Endothelial cell of umbilical vein (primary cell): Measurements from ENCODE around the gene TUBB3. TPM values are rescaled to one million over a fixed set of nuclear protein-coding genes. Genes with fewer than 3 reads are reported as not detected.
"Not testable (repeated sequence)": the region's sequence is repeated elsewhere in the genome, so short reads cannot be mapped to it uniquely, and the experiment has no call there.

Source experiments
- BruUV-seq: library from RNA; stranded (reverse); fragments of 400-500 nt; replicated peaks from 2 replicates; lab custom pipeline; 2021; lab: Mats Ljungman, UMichigan
- CTCF ChIA-PET: fragments of 300-600, 350-600 bp; sonication (Branson Sonifier 250); formaldehyde crosslinking; loops from one replicate; lab custom pipeline; 2021; ENCODE audit warnings: antibody characterized with exemption, inconsistent platforms; lab: Charles Lee
- POLR2A ChIA-PET: fragments of 300-600, 350-600 bp; sonication (Branson Sonifier 250); formaldehyde crosslinking; loops from one replicate; lab custom pipeline; 2021; ENCODE audit warnings: antibody characterized with exemption, inconsistent platforms; lab: Charles Lee
- DNase-seq: peaks from one replicate; pipeline ENCODE4 v3.0.0-alpha.2; 2011; ENCODE audit warnings: low read depth, low spot score
- FAIRE-seq: peaks from 2 replicates; lab custom pipeline; 2011; peaks lifted over from hg19 to GRCh38; lab: Jason Lieb, UNC
- H2AFZ ChIP-seq: 2 replicates; pipeline ENCODE4 v1.6.0; 2012; ENCODE audit warnings: low read depth, low read length, control low read depth, inconsistent platforms
- H3K27ac ChIP-seq: 2 replicates; pipeline ENCODE4 v1.5.1; 2011; ENCODE audit warnings: low read depth, mild to moderate bottlenecking, control low read depth, low read length, moderate library complexity; ENCODE audit not compliant: insufficient read depth
- H3K27me3 ChIP-seq, 2 experiments: 2 replicates each; pipeline versions ENCODE4 v1.6.0 to v1.6.1; 2011; ENCODE audit warnings: low read length in 2 of 2, mixed read lengths in 1 of 2; ENCODE audit not compliant: control insufficient read depth in 2 of 2, insufficient read depth in 2 of 2
- H3K36me3 ChIP-seq, 2 experiments: 2 replicates in 1 of 2; 3 replicates in 1 of 2; pipeline ENCODE4 v1.5.1; 2011; ENCODE audit warnings: low read length in 2 of 2, mild to moderate bottlenecking in 1 of 2, moderate library complexity in 1 of 2; ENCODE audit not compliant: control insufficient read depth in 2 of 2, insufficient read depth in 2 of 2; ENCODE audit errors: extremely low read depth in 1 of 2
- H3K4me1 ChIP-seq: 3 replicates; pipeline ENCODE4 v1.5.1; 2011; ENCODE audit warnings: mild to moderate bottlenecking, low read length; ENCODE audit not compliant: control insufficient read depth, insufficient read depth; ENCODE audit errors: extremely low read depth
- H3K4me2 ChIP-seq: 2 replicates; pipeline ENCODE4 v1.6.1; 2011; ENCODE audit warnings: low read length, control low read depth, mixed read lengths; ENCODE audit not compliant: insufficient read depth
- H3K4me3 ChIP-seq, 3 experiments: fragments of 200-600 bp in 1 of 3; sonication (generic), shearing (Covaris generic) in 1 of 3; replicated peaks in 1 of 3; 2 replicates each; pipeline ENCODE4 v1.5.1; 2011 to 2016; ENCODE audit warnings: control low read depth in 3 of 3, low read length in 3 of 3, mild to moderate bottlenecking in 2 of 3, inconsistent platforms in 1 of 3, low read depth in 1 of 3, moderate library complexity in 1 of 3; ENCODE audit not compliant: insufficient read depth in 1 of 3
- H3K79me2 ChIP-seq: 2 replicates; pipeline ENCODE4 v1.6.0; 2012; ENCODE audit warnings: low read length, inconsistent platforms; ENCODE audit not compliant: control insufficient read depth, insufficient read depth
- H3K9ac ChIP-seq: replicated peaks from 2 replicates; pipeline ENCODE3; 2011; ENCODE audit warnings: low read length, control low read depth; ENCODE audit not compliant: insufficient read depth; ENCODE audit errors: extremely low read depth
- H3K9me1 ChIP-seq: replicated peaks from 3 replicates; pipeline ENCODE4 v1.6.0; 2011; ENCODE audit warnings: mild to moderate bottlenecking, low read length; ENCODE audit not compliant: control insufficient read depth, insufficient read depth; ENCODE audit errors: extremely low read depth
- H3K9me3 ChIP-seq: replicated peaks from 2 replicates; pipeline ENCODE4 v1.5.1; 2012; ENCODE audit warnings: low read length, inconsistent platforms; ENCODE audit not compliant: control insufficient read depth, insufficient read depth
- H4K20me1 ChIP-seq: replicated peaks from 2 replicates; pipeline ENCODE3; 2011; ENCODE audit warnings: mild to moderate bottlenecking, low read length; ENCODE audit not compliant: control insufficient read depth, insufficient read depth; ENCODE audit errors: extremely low read depth
- EZH2 ChIP-seq: IDR thresholded peaks from 2 replicates; pipeline ENCODE4 v1.6.1; 2012; ENCODE audit warnings: borderline replicate concordance, low read depth, mild to moderate bottlenecking, moderate library complexity, low read length, inconsistent platforms; ENCODE audit not compliant: severe bottlenecking
- FOS ChIP-seq: IDR thresholded peaks from 2 replicates; pipeline ENCODE4 v1.6.1; 2011; ENCODE audit warnings: mild to moderate bottlenecking, low read length, moderate library complexity, borderline replicate concordance; ENCODE audit not compliant: insufficient read depth
- GATA2 ChIP-seq: IDR thresholded peaks from 2 replicates; pipeline ENCODE4 v1.7.0; 2011; ENCODE audit warnings: low read depth, mild to moderate bottlenecking, moderate library complexity, mixed read lengths, low read length; ENCODE audit not compliant: insufficient read length, insufficient read depth
- JUN ChIP-seq: IDR thresholded peaks from 2 replicates; pipeline ENCODE4 v1.6.1; 2011; ENCODE audit warnings: borderline replicate concordance, low read depth; ENCODE audit not compliant: insufficient read length, insufficient read depth
- MYC ChIP-seq: IDR thresholded peaks from one replicate; pipeline ENCODE4 v1.6.1; 2011; ENCODE audit warnings: mild to moderate bottlenecking, low read depth, low read length
- POLR2A ChIP-seq: IDR thresholded peaks from 2 replicates; pipeline ENCODE4 v1.6.1; 2012; ENCODE audit warnings: low read depth, mild to moderate bottlenecking, control low read depth, low read length
- POLR2AphosphoS5 ChIP-seq: IDR thresholded peaks from 2 replicates; pipeline ENCODE4 v1.6.1; 2012; ENCODE audit warnings: low read depth, mild to moderate bottlenecking, control low read depth, low read length, moderate library complexity; ENCODE audit not compliant: insufficient read depth
- dilution Hi-C: fragments of 300-500 bp; cut with MboI; formaldehyde crosslinking; loops from one replicate; pipeline ENCODE4 v1.15.0; 2019; ENCODE audit warnings: low sequenced_read_pairs; ENCODE audit not compliant: extremely low pct_ligation_motif_present
- intact Hi-C: fragments of 100-400 bp; cut with micrococcal nuclease; formaldehyde crosslinking; loops from one replicate; pipeline ENCODE4 v1.10.0; 2022
- polyA plus RNA-seq, 4 experiments: library from polyadenylated mRNA; depleted of rRNA in 3 of 4; stranded (reverse) in 3 of 4; unstranded in 1 of 4; fragments of >200 nt; gene quantifications; 2 replicates each; pipeline versions ENCODE4 v1.2.1 to v1.2.3, GENCODE V29; 2011 to 2012; ENCODE audit warnings: missing spikeins in 1 of 4
- total RNA-seq: library from RNA; stranded (reverse); gene quantifications from 2 replicates; pipeline ENCODE4 v1.2.3, GENCODE V29; 2021
- TF ChIP-seq, protein P1 (sequence below): IDR thresholded peaks from 2 replicates; pipeline ENCODE4 v1.6.1; 2011; ENCODE audit not compliant: insufficient read depth, insufficient read length
- TF ChIP-seq, protein P2 (sequence below), 2 donors: IDR thresholded peaks; 1 replicate in 1 of 2; 2 replicates in 1 of 2; pipeline ENCODE4 v1.5.1; 2011; ENCODE audit warnings: low read length in 2 of 2, mild to moderate bottlenecking in 2 of 2, moderate library complexity in 2 of 2, control low read depth in 1 of 2, inconsistent platforms in 1 of 2, low read depth in 1 of 2; ENCODE audit not compliant: insufficient read depth in 1 of 2; ENCODE audit errors: extremely low read depth in 1 of 2

Gene TUBB3
- total and polyA plus RNA-seq, 2 donors (not counting 3 experiments of a cell fraction or from before 2014, with no cell fraction given), result 170 to 215 TPM

DNA sequence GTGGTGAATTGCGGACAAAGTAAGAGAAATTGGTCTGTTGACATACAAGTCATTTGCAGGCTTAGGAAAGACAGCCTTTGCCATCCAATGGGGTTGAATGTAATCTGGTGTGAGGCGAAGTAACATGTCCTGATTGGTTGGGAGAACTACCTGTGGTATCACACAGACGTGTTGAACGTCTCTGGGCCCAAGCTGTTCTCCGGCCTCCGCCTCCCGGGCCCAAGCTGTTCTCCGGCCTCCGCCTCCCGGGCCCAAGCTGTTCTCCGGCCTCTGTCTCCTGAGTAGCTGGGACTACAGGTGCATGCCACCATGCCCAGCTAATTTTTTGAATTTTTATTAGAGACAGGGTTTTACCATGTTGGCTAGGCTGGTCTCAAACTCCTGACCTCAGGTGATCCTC is 44.9 kb downstream of the TUBB3 start:
- CTCF ChIA-PET, H3K9me1 ChIP-seq, H3K27ac ChIP-seq, POLR2A ChIA-PET, H4K20me1 ChIP-seq, H3K4me2 ChIP-seq, intact Hi-C loops, H3K27me3 ChIP-seq, H3K9me3 ChIP-seq, H3K4me3 ChIP-seq, BruUV-seq, H3K9ac ChIP-seq, dilution Hi-C loops, DNase-seq, FAIRE-seq, H2AFZ ChIP-seq: not testable (repeated sequence)
- peaks cover 5 to 13% of the 10 kb centered on the region in 2 experiments for H3K36me3 ChIP-seq
- peak; percentile 37 for TF ChIP-seq POLR2A
- peaks cover 12% of the 10 kb centered on the region for H3K4me1 ChIP-seq
- peaks cover 18% of the 10 kb centered on the region for H3K79me2 ChIP-seq

DNA sequence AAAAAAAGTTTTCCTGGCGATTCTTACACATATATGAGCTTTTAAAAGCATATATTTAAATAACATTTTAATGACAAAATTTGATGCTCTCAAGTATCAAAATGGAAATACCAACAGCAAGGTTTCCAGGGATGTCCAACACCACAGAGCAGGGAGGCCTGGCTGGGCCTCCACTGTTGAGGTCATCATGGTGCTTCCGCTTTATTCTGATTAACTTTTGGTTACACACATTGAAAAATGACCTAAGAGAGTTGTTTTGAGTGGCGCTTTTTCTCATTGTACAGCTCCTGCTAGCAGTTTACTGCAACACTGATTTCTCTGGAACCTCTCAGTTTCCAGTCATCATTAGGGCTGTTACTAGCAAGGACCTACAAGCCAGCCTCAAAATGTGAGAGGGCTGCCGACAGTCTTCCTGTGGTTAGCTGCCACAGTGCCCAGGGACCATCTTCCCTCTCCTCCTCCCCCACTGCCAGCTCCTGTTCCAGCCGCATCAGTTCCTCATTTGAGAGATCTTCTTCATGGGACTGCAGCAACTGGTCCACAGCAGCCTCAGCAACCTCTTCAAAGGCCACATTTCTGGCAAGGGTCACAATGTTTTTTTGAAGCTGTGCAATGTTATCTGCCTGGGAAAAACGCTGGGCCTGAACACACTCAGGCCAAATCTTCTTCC is 46.7 kb downstream of the TUBB3 start:
- dilution Hi-C loops (no loop called here), intact Hi-C loops (no loop called here)
- BruUV-seq, result no TSS peak
- FAIRE-seq (no peak), DNase-seq (no peak)
- POLR2A ChIA-PET, result no interaction called here
- no peak overlapping the region for H3K9ac ChIP-seq
- CTCF ChIA-PET, result interaction anchor here (0.6 to 1.3 kb wide), 2 partner anchors 192 to 264 kb away, joined by 3 read pairs; no protein-coding TSS in a partner anchor
- H3K27ac ChIP-seq, result no peak overlapping the region
- peaks cover 36% of the 10 kb centered on the region for H3K79me2 ChIP-seq
- no peak for TF ChIP-seq POLR2A
- no peak for TF ChIP-seq POLR2AphosphoS5
- no peak for TF ChIP-seq MYC
- TF ChIP-seq GATA2, result no peak
- TF ChIP-seq, protein P1, sequence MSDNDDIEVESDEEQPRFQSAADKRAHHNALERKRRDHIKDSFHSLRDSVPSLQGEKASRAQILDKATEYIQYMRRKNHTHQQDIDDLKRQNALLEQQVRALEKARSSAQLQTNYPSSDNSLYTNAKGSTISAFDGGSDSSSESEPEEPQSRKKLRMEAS, result no peak
- TF ChIP-seq JUN, result no peak
- TF ChIP-seq EZH2, result no peak
- no peak for TF ChIP-seq FOS
- TF ChIP-seq, protein P2, sequence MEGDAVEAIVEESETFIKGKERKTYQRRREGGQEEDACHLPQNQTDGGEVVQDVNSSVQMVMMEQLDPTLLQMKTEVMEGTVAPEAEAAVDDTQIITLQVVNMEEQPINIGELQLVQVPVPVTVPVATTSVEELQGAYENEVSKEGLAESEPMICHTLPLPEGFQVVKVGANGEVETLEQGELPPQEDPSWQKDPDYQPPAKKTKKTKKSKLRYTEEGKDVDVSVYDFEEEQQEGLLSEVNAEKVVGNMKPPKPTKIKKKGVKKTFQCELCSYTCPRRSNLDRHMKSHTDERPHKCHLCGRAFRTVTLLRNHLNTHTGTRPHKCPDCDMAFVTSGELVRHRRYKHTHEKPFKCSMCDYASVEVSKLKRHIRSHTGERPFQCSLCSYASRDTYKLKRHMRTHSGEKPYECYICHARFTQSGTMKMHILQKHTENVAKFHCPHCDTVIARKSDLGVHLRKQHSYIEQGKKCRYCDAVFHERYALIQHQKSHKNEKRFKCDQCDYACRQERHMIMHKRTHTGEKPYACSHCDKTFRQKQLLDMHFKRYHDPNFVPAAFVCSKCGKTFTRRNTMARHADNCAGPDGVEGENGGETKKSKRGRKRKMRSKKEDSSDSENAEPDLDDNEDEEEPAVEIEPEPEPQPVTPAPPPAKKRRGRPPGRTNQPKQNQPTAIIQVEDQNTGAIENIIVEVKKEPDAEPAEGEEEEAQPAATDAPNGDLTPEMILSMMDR (IDR thresholded peaks at IDR 0.05; ENCODE audit: extremely low read depth in 1 of 2, insufficient read depth in 1 of 2, low read depth in 1 of 2, low read length in 2 of 2), result no peak
- no peaks in the 10 kb centered on the region for H4K20me1 ChIP-seq
- H3K27me3 ChIP-seq, result no peaks in the 10 kb centered on the region
- no peaks in the 10 kb centered on the region for H3K9me1 ChIP-seq
- no peak overlapping the region for H2AFZ ChIP-seq
- no peaks in the 10 kb centered on the region for H3K9me3 ChIP-seq
- no peak overlapping the region for H3K4me2 ChIP-seq
- H3K4me3 ChIP-seq, result no peak overlapping the region
- H3K36me3 ChIP-seq, result peaks cover 2 to 7% of the 10 kb centered on the region in 2 experiments
- peaks cover 20% of the 10 kb centered on the region for H3K4me1 ChIP-seq
